GM18517 (cell line): ENCODE data around the gene MTF1.

Experiments used
- ATAC-seq: cut with Tn5 transposase; IDR thresholded peaks from one replicate; pipeline ENCODE4 v1.9.1; 2021; ENCODE audit warnings: mild to moderate bottlenecking, moderate library complexity; ENCODE audit not compliant: unreplicated experiment

Gene MTF1

DNA sequence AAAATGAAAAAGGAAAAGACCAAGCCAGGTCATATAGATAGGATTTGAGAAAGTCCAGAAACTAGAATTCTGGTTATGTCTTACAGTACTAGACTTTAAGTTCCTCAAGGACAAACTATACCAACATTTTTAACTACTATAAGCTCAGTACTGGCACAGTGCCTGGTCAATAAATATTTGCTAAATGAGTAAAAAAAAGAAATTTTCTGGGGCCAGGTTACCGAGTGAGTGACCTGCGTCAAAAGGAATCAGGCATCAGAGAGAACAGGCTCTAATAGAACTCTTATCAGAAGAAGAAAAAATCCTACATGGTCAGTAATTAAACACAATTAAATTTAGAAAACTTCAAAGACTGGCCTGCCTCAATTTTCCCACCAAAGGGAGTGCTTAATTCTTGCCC is 27.6 kb downstream of the MTF1 start:
- no peak for ATAC-seq

DNA sequence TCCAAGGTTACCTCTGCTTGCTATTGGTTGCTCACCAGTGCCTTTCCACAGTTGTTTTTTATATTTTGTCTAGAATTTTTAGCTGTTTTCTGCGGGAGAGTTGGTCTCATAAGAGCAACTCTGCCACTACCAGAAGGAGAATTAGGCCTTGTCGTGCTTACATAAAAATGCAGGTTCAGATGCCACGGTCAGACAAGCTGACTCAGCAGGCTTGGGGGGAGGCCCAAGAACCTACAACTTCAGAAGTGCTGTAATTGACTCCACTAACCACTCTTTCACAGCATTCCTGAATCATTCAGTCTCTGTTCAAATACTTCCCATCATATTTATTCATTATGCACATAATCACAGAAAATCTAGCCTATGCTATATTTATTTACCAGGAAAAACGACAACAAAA is 28.3 kb downstream of the MTF1 start:
- no peak for ATAC-seq

DNA sequence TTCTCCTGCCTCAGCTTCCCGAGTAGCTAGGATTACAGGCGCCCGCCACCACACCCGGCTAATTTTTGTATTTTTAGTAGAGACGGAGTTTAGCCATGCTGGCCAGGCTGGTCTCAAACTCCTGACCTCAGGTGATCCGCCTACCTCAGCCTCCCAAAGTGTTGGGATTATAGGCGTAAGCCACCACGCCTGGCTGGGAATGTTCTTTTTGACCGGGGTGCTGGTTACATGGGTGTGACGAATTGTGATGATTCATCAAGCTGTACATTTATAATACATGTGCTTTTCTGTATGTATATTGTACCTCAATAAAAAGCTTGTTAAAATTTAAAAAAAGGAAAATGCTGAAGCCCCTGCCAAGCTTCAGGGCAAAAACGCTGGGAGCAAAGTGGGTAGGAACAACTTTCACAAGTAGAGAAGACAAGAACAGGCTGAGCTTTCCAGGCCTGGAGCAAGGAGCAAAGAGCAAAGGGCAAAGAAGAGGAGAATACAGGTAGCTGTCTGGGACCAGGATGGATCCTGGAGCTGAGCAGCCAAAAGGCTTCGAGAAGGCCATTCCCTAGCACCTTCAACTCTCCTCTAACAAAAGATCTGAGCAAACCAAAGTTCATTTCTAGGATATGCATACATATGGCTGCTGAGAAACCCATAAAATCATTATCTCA is 30.9 kb downstream of the MTF1 start:
- ATAC-seq = no peak

GRCh38 chr1:37825506-37825905 is 33.9 kb downstream of the MTF1 start:
- no peak for ATAC-seq

- no peak for ATAC-seq
Measured at GRCh38 chr1:37824001-37824400, 35.4 kb downstream of the MTF1 start.

- no peak for ATAC-seq
Measured at GRCh38 chr1:37822906-37823815, 36.2 kb downstream of the MTF1 start.

- no peak for ATAC-seq
Measured at GRCh38 chr1:37821481-37821880, 37.9 kb downstream of the MTF1 start.

GRCh38 chr1:37817481-37817880 is 41.9 kb downstream of the MTF1 start:
- no peak for ATAC-seq

GRCh38 chr1:37814252-37814651 is 45.1 kb downstream of the MTF1 start:
- no peak for ATAC-seq

DNA sequence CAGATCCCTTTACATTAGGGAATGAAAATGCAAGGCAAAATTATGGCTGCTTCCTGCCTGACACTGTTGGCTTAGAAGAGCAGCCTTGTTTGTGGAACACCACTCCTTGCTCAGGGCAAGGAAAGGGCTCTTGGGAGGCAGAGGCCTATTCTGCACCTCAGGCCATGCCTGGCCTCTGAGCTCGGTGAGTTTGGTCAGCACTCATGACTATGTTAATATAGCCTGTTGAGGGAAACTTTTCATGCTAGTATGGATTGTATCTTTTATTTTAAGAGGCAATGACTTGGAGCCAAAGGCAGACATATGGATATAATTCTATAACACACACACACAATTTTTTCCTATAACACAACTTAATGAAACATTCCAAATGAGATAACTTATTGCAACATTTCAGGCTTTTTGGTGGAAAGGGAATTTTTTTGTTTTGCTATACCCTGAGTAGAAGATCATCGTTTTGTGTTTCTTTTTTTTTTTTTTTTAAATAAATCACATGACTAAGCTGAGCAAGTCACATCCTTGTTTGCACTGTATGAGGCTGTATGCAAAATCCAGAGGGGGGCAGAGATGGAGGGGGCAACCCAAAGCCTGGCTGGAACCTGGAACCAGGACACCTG is 45.8 kb downstream of the MTF1 start:
- ATAC-seq = no peak

DNA sequence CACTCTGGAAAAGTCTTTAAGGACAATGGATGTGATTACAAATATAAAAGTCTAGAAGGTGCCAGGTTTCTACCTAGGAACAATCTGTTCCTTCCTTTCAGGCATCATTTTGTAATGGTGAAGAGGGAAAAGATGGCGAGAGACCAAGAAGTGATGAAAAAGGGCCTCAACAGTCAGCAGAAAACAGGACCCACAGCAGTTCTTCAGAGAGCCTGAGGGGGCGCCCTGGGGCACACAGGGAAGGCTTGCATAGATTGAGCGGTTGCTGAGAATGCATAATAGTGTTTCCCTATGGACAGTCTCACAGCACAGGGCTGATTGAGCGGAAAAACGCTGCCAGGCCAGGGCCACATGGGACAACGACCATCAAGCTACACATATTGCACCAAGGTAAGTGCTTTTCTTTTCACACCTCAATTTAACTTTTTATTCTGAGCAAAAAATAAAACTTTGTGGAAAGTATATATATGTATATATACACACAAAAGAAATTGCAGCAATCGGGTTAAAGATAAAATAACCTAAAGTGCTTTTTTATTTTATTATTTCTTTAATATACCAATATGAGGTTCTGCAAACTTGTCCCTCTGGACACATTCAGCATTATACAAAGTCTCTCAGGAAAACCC is 48.3 kb downstream of the MTF1 start:
- ATAC-seq = peak; percentile 46

- ATAC-seq = no peak
Measured at GRCh38 chr1:37809942-37810341, 49.5 kb downstream of the MTF1 start.

- peak; percentile 35 for ATAC-seq
Measured at GRCh38 chr1:37808369-37809319, 50.7 kb downstream of the MTF1 start.

- peak; percentile 66 for ATAC-seq
Measured at GRCh38 chr1:37807555-37808368, 51.6 kb downstream of the MTF1 start, which contains the start of the genes C1orf122 and YRDC. Gene C1orf122, plus strand, starts transcription at chr1:37807790. Its CDS starts 615 bp downstream, at chr1:37808405. Gene YRDC, minus strand, starts transcription at chr1:37808208. Its CDS starts 28 bp downstream, at chr1:37808180.

GRCh38 chr1:37807220-37807554 is 52.2 kb downstream of the MTF1 start:
- no peak for ATAC-seq

- no peak for ATAC-seq
Measured at GRCh38 chr1:37802439-37802838, 57.0 kb downstream of the MTF1 start.

GRCh38 chr1:37797750-37798345 is 61.5 kb downstream of the MTF1 start:
- no peak for ATAC-seq

DNA sequence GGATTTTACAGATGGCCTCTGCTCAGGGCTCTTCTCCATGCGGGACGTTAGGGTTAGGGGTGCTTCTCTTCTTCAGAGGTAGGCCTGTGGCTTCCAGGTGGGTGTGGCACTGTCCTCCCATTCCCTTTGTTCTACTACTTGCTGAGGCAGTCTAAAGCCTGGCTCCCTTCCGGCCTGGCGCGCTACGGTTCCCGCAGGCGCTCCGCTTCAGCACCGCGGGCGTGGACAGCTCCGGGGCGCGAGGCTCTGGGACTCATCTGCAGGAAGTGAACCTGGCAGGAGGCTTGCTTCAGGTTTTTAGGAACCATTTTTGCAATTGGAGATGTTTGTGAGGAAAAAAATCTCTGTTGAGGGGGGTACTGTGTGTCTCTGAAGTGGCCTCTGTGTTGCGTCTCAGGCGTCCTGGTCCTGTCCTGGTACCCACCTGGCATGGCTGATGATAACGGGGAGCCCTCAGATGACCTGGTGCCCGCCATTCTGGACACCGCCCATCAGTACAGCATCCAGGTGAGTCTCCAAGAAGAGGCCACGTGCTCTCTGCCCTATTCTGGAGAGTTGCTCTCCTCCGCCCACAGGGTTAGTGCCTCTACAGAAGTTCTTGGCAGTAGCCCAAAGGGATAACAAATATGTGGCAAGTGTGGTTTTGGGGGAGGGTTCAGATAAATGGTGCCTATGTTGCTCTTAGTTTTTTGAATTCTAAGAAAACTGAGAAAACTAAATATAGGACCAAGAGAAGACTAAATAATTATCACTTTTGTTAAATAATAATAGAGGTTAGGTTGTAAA is 63.9 kb downstream of the MTF1 start:
- no peak for ATAC-seq
